Large intestine (tissue), 3 donors: ENCODE data around the gene AZGP1. TPM values are rescaled to one million over a fixed set of nuclear protein-coding genes. Genes with fewer than 3 reads are reported as not detected.
"Not testable (repeated sequence)": the region's sequence is repeated elsewhere in the genome, so short reads cannot be mapped to it uniquely, and the experiment has no call there.

ENCODE experiments used
- DNase-seq, 2 donors: peaks; one replicate each; pipeline versions ENCODE4 v3.0.0 to v3.0.0-alpha.2; 2013
- H3K27ac ChIP-seq: one replicate; pipeline ENCODE4 v1.5.1; 2013; ENCODE audit warnings: low read length
- H3K27me3 ChIP-seq: 2 replicates; pipeline ENCODE4 v1.6.1; 2013; ENCODE audit warnings: low read length; ENCODE audit not compliant: control insufficient read depth, insufficient read depth
- H3K36me3 ChIP-seq: 2 replicates; pipeline ENCODE4 v1.6.1; 2013; ENCODE audit warnings: low read length; ENCODE audit not compliant: control insufficient read depth, insufficient read depth
- H3K4me1 ChIP-seq: one replicate; pipeline ENCODE4 v1.6.1; 2013; ENCODE audit warnings: low read length; ENCODE audit not compliant: control insufficient read depth, insufficient read depth
- H3K4me3 ChIP-seq: one replicate; pipeline ENCODE4 v1.5.1; 2013; ENCODE audit warnings: low read length
- H3K9me3 ChIP-seq: one replicate; pipeline ENCODE4 v1.6.1; 2013; ENCODE audit warnings: mild to moderate bottlenecking, low read depth, low read length, moderate library complexity; ENCODE audit not compliant: control insufficient read depth
- WGBS: methylation state at CpG from one replicate; pipeline ENCODE4 v1.1.5; 2013; ENCODE audit warnings: low lambda C conversion rate; ENCODE audit not compliant: insufficient coverage; 5-methylcytosine and 5-hydroxymethylcytosine counted together
- polyA plus RNA-seq: library from polyadenylated mRNA; unstranded; fragments of 120-200 nt; gene quantifications from one replicate; pipeline ENCODE4 v1.2.1, GENCODE V29; 2013

AZGP1 gene
- polyA plus RNA-seq, 1 donor = 13.9 TPM

DNA sequence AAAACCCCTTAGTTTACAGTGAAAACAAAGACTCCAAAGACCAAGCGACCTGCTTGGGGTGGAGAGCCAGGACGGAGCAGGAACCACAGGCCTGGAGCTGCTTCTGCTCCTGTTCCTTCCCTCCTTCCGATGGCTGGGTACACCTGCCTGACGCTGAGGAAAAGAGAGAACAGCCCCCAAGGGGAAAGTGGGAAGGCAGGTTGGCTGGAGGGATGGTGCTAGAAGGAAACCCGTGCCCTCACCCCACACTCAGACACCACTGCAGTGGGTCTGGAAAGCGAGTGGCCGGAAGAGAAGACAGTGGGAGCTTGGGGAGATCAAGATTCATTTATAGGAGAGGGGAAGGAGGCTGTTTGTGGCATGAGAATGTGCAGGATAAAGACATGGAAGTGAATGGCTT is 5.2 kb upstream of the AZGP1 start:
- not testable (repeated sequence) for H3K27ac ChIP-seq, H3K9me3 ChIP-seq, H3K4me1 ChIP-seq, H3K36me3 ChIP-seq, H3K27me3 ChIP-seq, H3K4me3 ChIP-seq, DNase-seq
- WGBS = no CpG with 5 or more reads among the region's 7 CpGs

DNA sequence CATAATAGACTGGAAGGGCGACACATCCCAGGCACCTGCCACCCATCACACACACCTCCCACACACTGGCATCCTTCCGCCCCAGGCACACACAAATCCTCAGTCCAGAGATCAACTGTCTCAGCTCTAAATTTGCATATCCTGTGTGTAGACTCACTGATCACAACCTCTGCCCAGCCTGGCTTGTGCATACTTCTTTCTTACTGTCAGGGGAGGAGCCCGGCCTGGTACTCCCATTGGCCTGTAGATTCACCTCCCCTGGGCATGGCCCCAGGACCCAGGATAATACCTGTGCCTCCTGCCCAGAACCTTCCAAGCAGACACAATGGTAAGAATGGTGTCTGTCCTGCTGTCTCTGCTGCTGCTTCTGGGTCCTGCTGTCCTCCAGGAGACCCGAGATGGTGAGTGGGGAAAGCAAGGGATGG is 4.6 kb upstream of the AZGP1 start:
- not testable (repeated sequence) for H3K36me3 ChIP-seq, H3K27ac ChIP-seq, H3K4me1 ChIP-seq, DNase-seq, H3K27me3 ChIP-seq, H3K4me3 ChIP-seq, H3K9me3 ChIP-seq
- no CpG with 5 or more reads among the region's 4 CpGs for WGBS

DNA sequence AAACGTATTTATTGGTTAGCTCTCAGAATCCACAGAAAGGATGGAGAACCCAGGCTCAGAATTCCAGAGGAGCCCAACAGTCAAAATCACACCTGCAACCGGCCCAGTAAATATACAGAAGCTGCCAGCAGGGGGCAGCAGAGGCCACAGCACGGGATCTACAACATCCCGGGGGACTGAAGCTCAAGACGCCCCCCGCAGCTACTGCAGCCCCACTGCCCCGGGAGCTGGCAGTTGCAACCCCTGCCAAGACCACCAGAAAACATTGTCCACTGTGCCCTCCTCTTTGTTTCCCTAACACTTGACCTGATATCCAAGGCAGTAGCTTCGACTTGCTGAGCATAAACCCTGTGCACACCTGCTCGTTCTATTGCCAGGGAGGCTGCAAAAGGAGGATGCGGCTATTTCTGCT is 4.0 kb upstream of the AZGP1 start:
- H3K4me1 ChIP-seq, H3K9me3 ChIP-seq, H3K36me3 ChIP-seq, H3K27ac ChIP-seq, H3K27me3 ChIP-seq, H3K4me3 ChIP-seq, DNase-seq: not testable (repeated sequence)
- WGBS = no CpG with 5 or more reads among the region's 10 CpGs

DNA sequence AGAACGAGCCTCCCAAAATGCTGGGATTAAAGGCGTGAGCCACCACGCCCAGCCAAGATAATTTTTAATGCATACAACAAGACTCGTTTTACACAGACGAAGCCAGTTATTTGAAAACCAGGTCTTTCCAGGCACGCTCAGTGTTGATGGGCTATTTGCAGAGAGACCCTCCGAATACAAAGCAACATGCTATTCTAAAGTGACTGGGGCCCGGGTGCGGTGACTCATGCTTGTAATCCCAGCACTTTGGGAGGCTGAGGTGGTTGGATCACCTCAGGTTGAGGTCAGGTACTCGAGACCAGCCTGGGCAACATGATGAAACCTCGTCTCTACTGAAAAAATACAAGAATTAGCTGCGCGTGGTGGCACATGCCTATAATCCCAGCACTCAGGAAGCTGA is 795 bp upstream of the AZGP1 start:
- WGBS = no CpG with 5 or more reads among the region's 13 CpGs
- Histone ChIP-seq H3K27me3 (no peaks in the 10 kb centered on the region), H3K4me3 (no peak overlapping the region), H3K9me3 (no peaks in the 10 kb centered on the region), H3K36me3 (no peaks in the 10 kb centered on the region), H3K27ac (no peak overlapping the region), H3K4me1 (no peaks in the 10 kb centered on the region)
- no peak for DNase-seq

DNA sequence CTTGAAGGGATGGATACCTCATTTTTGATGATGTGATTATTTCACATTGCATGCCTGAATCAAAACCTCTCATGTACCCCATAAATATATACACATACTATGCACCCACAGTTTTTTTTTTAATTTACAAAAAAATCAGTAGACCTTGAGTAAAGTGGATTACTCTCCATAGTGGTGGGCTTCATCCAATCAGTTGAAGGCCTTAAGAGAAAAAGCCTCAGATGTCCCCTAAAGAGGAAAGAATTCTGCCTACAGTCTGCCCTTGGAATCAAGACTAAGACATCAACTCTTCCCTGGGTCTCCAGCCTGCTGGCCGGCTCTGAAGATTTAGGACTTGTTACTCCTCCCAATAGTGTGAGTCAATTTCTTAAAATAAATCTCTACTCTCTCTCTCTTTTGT is 1.1 kb downstream of the AZGP1 start:
- Histone ChIP-seq H3K4me1 (no peaks in the 10 kb centered on the region), H3K36me3 (no peaks in the 10 kb centered on the region), H3K27ac (no peak overlapping the region), H3K4me3 (no peak overlapping the region), H3K27me3 (no peaks in the 10 kb centered on the region), H3K9me3 (no peaks in the 10 kb centered on the region)
- DNase-seq = no peak
- no CpG with 5 or more reads among the region's 1 CpG for WGBS

DNA sequence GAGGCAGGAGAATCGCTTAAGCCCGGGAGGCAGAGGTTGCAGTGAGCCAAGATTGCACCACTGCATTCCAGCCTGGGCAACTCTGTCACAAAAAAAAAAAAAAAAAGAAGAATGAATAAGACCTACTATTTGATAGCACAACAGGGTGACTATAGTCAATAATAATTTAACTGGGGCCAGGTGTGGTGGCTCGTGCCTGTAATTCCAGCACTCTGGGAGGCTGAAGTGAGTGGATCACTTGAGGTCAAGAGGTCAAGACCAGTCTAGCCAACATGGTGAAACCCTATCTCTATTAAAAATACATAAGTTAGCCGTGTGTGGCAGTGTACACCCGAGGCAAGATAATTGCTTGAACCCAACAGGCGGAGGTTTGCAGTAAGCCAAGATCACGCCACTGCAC is 2.0 kb downstream of the AZGP1 start:
- H3K27me3 ChIP-seq, H3K4me1 ChIP-seq, H3K27ac ChIP-seq, H3K36me3 ChIP-seq, H3K9me3 ChIP-seq, H3K4me3 ChIP-seq, DNase-seq: not testable (repeated sequence)
- WGBS = 100% methylated on average over 1 of the region's 7 CpGs

DNA sequence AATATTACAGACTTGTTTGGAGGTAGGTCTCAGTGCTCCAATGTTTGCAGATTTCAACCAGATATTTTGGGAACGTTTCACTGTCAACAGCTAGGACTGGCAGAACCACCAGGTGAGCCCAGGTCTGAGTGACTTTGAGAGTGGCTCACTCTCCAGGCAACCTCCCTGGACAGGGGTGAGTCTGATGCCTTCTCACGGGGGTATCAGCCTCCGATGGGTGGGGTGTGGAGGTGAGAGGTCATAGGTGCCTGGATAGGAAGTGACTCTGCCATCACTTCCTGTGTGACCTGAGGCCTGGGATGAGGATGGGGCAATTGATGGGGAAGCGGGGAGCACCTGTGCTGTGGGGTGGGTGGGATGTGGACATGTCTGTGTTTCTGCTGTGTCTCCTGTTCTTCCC is 4.6 kb downstream of the AZGP1 start:
- H3K27ac ChIP-seq = no peak overlapping the region
- H3K4me3 ChIP-seq = no peak overlapping the region
- no peaks in the 10 kb centered on the region for H3K4me1 ChIP-seq
- no peaks in the 10 kb centered on the region for H3K27me3 ChIP-seq
- DNase-seq = no peak
- no peaks in the 10 kb centered on the region for H3K9me3 ChIP-seq
- WGBS = no CpG with 5 or more reads among the region's 4 CpGs
- H3K36me3 ChIP-seq = no peaks in the 10 kb centered on the region

DNA sequence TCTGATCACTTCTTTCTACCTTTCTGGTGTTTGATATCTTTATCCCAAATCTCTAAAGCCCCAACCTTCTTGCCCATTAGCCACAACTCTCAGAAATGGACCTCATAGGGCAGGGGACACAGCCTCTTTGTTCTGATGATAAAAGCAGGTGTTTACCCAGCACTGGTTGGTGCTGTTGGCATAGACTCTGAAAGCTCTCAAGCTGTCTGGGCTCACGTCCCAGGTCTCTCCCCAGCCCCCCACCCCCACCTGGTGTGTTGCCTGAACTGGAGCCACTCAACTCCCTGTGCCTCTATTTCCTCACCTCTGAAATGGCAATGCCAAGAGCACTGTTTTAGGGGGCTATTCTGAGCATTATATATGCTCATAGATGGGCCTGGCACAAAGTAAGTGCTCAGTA is 6.0 kb downstream of the AZGP1 start:
- not testable (repeated sequence) for H3K9me3 ChIP-seq, H3K27me3 ChIP-seq, H3K36me3 ChIP-seq, DNase-seq, H3K27ac ChIP-seq, H3K4me3 ChIP-seq, H3K4me1 ChIP-seq
- whole genome bisulfite sequencing = no CpG with 5 or more reads among the region's 1 CpG

DNA sequence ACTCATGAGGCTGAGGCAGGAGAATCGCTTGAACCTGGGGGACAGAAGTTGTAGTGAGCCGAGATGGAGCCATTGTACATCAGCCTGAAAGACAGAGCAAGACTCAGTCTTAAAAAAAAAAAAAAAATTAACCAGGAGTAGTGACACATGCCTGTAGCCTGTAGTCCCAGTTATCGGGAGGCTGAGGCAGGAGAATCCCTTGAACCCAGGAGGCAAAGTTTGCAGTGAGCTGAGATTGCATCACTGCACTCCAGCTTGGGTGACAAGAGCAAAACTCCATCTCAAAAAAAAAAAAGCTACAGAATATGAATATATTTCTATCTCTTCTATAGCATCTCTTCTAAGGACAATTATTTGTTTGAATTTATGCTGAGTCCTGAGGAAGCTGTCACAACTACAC is 6.5 kb downstream of the AZGP1 start:
- WGBS = no CpG with 5 or more reads among the region's 3 CpGs
- no peak for DNase-seq

DNA sequence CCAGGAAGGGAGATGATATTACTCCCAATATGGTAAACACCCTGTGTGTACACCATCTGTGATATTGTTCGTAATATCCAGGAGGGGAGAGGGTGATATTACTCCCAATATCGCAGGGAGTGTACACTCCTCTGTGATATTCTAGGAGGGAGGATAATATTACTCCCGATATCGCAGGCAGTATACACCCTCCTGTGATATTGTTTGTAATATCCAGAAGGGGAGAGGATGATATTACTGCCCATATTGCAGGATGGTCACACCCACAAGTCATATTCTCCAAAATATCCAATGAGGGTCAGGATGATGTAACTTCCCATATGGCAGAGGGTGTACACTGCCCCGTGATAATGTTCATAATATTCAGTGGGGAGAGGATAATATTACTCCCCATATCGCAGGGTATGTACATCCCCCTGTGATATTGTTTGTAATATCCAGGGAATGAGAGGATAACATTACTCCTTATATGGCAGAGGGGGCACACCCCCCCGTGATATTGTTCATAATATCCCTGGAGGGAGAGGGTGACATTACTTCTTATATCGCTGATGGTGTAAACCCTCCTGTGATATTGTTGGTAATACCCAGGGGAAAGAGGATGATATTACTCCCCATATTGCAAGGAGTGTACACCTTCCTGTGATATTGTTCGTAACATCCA is 17.1 kb downstream of the AZGP1 start:
- H3K4me3 ChIP-seq = no peak overlapping the region
- H3K27me3 ChIP-seq = peaks cover 3% of the 10 kb centered on the region
- H3K9me3 ChIP-seq = no peaks in the 10 kb centered on the region
- DNase-seq = no peak
- H3K4me1 ChIP-seq = no peaks in the 10 kb centered on the region
- H3K36me3 ChIP-seq = no peaks in the 10 kb centered on the region
- H3K27ac ChIP-seq = no peak overlapping the region
- WGBS = no CpG with 5 or more reads among the region's 9 CpGs

More for the DNA sequence above, 6.5 kb downstream of the AZGP1 start:
- Histone ChIP-seq H3K27ac (no peak overlapping the region), H3K9me3 (no peaks in the 10 kb centered on the region), H3K27me3 (no peaks in the 10 kb centered on the region), H3K4me3 (no peak overlapping the region), H3K36me3 (no peaks in the 10 kb centered on the region), H3K4me1 (no peaks in the 10 kb centered on the region)

DNA sequence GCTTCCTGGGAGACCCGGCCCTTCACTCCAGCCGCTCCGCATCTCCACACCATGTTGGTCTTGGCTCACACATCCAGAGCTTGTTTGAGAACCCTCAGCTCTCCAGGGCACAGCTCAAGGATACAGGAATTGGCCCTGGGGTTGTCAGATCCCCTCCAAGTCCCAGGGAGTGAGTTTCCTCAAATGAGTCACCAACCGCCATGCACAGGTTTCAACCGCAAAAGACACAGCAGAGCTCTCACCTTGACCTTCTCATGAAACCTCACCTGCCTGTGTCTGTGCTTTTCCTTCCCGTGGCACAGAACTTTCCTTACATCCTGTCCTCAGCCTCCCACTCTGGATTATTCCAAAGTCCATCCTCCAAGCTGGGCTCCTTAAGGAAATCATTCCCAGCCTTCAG is 20.6 kb downstream of the AZGP1 start:
- H3K36me3 ChIP-seq = no peaks in the 10 kb centered on the region
- peak in 1 of 2 donors; percentile 13 for DNase-seq
- no peak overlapping the region for H3K4me3 ChIP-seq
- H3K4me1 ChIP-seq = no peaks in the 10 kb centered on the region
- H3K27ac ChIP-seq = no peak overlapping the region
- no peaks in the 10 kb centered on the region for H3K9me3 ChIP-seq
- no CpG with 5 or more reads among the region's 6 CpGs for WGBS
- no peaks in the 10 kb centered on the region for H3K27me3 ChIP-seq
